Fibroblast of lung (primary cell): ENCODE results near the gene KCNK2.

ENCODE experiments used
- EZH2 ChIP-seq: IDR thresholded peaks from 2 replicates; pipeline ENCODE4 v1.5.1; 2012; ENCODE audit warnings: low read length, control low read depth, mild to moderate bottlenecking; ENCODE audit errors: missing control alignments
- TF ChIP-seq, protein P1 (sequence below), 2 donors: IDR thresholded peaks in 1 of 2; conservative IDR thresholded peaks in 1 of 2; 1 replicate in 1 of 2; 2 replicates in 1 of 2; pipeline ENCODE4 v1.5.1; 2011 to 2012; ENCODE audit warnings: low read length in 2 of 2, control low read depth in 1 of 2, inconsistent platforms in 1 of 2, low read depth in 1 of 2, mild to moderate bottlenecking in 1 of 2

DNA sequence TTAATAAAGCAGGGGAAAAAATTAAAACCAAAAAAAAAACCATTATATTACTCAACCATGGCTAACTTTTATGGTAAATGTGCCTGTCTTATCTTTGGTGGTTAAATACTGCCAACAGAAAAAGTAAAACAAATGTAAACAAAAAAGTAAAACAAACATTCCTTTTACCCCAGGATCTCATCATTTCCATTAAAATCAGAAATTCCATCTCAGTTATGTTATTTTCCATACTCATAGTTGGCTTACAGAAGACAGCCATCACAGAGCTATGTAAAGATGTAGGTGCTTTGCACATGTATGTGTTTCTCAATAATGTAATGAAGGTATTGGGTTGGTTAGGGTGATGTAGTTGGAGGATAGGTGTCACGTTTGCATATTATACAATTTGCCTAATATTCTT is 185.0 kb downstream of the KCNK2 start:
- no peak for TF ChIP-seq EZH2
- TF ChIP-seq, protein P1, sequence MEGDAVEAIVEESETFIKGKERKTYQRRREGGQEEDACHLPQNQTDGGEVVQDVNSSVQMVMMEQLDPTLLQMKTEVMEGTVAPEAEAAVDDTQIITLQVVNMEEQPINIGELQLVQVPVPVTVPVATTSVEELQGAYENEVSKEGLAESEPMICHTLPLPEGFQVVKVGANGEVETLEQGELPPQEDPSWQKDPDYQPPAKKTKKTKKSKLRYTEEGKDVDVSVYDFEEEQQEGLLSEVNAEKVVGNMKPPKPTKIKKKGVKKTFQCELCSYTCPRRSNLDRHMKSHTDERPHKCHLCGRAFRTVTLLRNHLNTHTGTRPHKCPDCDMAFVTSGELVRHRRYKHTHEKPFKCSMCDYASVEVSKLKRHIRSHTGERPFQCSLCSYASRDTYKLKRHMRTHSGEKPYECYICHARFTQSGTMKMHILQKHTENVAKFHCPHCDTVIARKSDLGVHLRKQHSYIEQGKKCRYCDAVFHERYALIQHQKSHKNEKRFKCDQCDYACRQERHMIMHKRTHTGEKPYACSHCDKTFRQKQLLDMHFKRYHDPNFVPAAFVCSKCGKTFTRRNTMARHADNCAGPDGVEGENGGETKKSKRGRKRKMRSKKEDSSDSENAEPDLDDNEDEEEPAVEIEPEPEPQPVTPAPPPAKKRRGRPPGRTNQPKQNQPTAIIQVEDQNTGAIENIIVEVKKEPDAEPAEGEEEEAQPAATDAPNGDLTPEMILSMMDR (conservative IDR thresholded peaks at IDR 0.05 in 1 of 2, IDR thresholded peaks at IDR 0.05 in 1 of 2; ENCODE audit: low read depth in 1 of 2, low read length in 2 of 2) = no peak
